ENCODE data around the gene EML6. TPM values are rescaled to one million over a fixed set of nuclear protein-coding genes. Genes with fewer than 3 reads are reported as not detected.
"Not testable (repeated sequence)": the region's sequence is repeated elsewhere in the genome, so short reads cannot be mapped to it uniquely, and the experiment has no call there.

Gene EML6
- total and polyA plus RNA-seq, 3 donors from 2014 or later = 7.6 to 17.3 (median 12.1) TPM

GRCh38 chr2:54692556-54692955 lies 30.9 kb upstream of the EML6 start:
- H3K4me1 ChIP-seq = no peaks in the 10 kb centered on the region
- intact Hi-C loops (cut with DNase I; ENCODE audit: low total_unique reads) = no loop called here
- no peak overlapping the region for H3K4me3 ChIP-seq
- no peaks in the 10 kb centered on the region for H3K27me3 ChIP-seq
- no peaks in the 10 kb centered on the region for H3K36me3 ChIP-seq (ENCODE audit: low read depth, missing control alignments)
- H3K9me3 ChIP-seq = no peaks in the 10 kb centered on the region
- TF ChIP-seq POLR2A (IDR thresholded peaks at IDR 0.05) = no peak
- no peak for TF ChIP-seq CTCF (IDR thresholded peaks at IDR 0.05)
- no peak for DNase-seq
- no peak overlapping the region for H3K27ac ChIP-seq

DNA sequence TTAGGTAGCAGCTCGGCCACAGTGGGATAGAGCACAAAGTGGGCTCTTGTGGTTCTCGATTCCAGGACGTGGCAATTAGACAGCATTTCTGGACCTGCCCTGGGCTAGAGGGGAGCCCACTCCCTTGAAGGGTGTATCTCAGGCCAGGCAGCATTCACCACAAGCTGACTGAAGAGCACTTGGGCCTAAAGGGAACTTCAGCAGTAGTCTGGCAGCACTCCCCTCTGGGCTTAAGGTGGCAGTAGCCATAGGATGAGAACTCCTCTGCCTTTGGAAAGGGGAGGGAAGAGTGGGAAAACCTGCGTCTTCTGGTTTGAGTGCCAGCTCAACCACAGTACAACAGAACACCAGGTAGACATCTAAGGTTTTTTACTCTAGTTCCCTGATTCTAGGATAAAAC lies 28.1 kb upstream of the EML6 start:
- Histone ChIP-seq H3K9me3 (no peaks in the 10 kb centered on the region), H3K4me1 (no peaks in the 10 kb centered on the region), H3K36me3 (ENCODE audit: low read depth, missing control alignments) (no peaks in the 10 kb centered on the region), H3K4me3 (no peak overlapping the region), H3K27me3 (no peaks in the 10 kb centered on the region), H3K27ac (no peak overlapping the region)
- intact Hi-C loops (cut with DNase I; ENCODE audit: low total_unique reads) = no loop called here
- 98 to 100% methylated on average over 2 to 4 of the region's 4 CpGs for WGBS, 2 donors
- DNase-seq = no peak
- TF ChIP-seq CTCF (IDR thresholded peaks at IDR 0.05) (no peak), POLR2A (IDR thresholded peaks at IDR 0.05) (no peak)

- 68 to 92% methylated on average over 1 of the region's 1 CpG for WGBS, 2 donors
- H3K9me3 ChIP-seq = no peaks in the 10 kb centered on the region
- no peak overlapping the region for H3K27ac ChIP-seq
- H3K4me3 ChIP-seq = no peak overlapping the region
- no peak for TF ChIP-seq POLR2A (IDR thresholded peaks at IDR 0.05)
- no peak for TF ChIP-seq CTCF (IDR thresholded peaks at IDR 0.05)
- no peak for DNase-seq
- intact Hi-C loops (cut with DNase I; ENCODE audit: low total_unique reads) = no loop called here
- no peaks in the 10 kb centered on the region for H3K27me3 ChIP-seq
- H3K4me1 ChIP-seq = no peaks in the 10 kb centered on the region
- no peaks in the 10 kb centered on the region for H3K36me3 ChIP-seq (ENCODE audit: low read depth, missing control alignments)
These were observed 25.5 kb upstream of the EML6 start for GRCh38 chr2:54697934-54698333.

GRCh38 chr2:54698926-54699325 lies 24.5 kb upstream of the EML6 start:
- 68 to 80% methylated on average over 1 to 20 of the region's 37 CpGs for WGBS, 2 donors
- H3K9me3 ChIP-seq; H3K36me3 ChIP-seq (ENCODE audit: low read depth, missing control alignments); H3K27ac ChIP-seq; DNase-seq; H3K4me1 ChIP-seq; intact Hi-C loops (cut with DNase I; ENCODE audit: low total_unique reads); H3K27me3 ChIP-seq: not testable (repeated sequence)
- H3K4me3 ChIP-seq = peak overlapping the region; percentile 22 to 27

DNA sequence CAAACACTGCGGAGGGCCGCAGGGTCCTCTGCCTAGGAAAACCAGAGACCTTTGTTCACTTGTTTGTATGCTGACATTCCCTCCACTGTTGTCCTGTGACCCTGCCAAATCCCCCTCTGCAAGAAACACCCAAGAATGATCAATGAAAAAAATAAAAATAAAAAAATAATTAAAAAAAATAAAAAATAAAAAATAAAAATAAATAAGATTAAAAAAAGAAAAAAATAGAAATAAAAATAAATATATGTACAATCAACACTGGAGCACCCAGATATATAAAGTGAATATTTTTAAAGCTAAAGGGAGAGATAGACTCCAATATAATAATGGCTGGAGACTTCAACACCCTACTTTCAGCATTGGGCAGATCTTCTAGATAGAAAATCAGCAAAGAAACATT lies 23.8 kb upstream of the EML6 start:
- Histone ChIP-seq H3K36me3 (ENCODE audit: low read depth, missing control alignments) (no peaks in the 10 kb centered on the region), H3K4me3 (no peak overlapping the region), H3K4me1 (no peaks in the 10 kb centered on the region), H3K9me3 (no peaks in the 10 kb centered on the region), H3K27me3 (no peaks in the 10 kb centered on the region), H3K27ac (no peak overlapping the region)
- TF ChIP-seq CTCF (IDR thresholded peaks at IDR 0.05) (no peak), POLR2A (IDR thresholded peaks at IDR 0.05) (no peak)
- DNase-seq = no peak
- intact Hi-C loops (cut with DNase I; ENCODE audit: low total_unique reads) = loop anchor here (5.0 kb wide), 1 partner anchor 487 kb away; no protein-coding TSS in a partner anchor
- WGBS, 2 donors = 66 to 71% methylated on average over 2 of the region's 2 CpGs
